GM12801 (cell line): Measurements from ENCODE around the gene TACC3.

Experiments used
- CTCF ChIP-seq: IDR thresholded peaks from one replicate; pipeline ENCODE4 v1.5.1; 2011; ENCODE audit warnings: control low read depth; ENCODE audit not compliant: insufficient read length; ENCODE audit errors: extremely low read depth

TACC3 gene

GRCh38 chr4:1682860-1683259 lies 38.5 kb upstream of the TACC3 start:
- TF ChIP-seq CTCF = no peak

GRCh38 chr4:1683261-1683735 lies 38.0 kb upstream of the TACC3 start:
- TF ChIP-seq CTCF = no peak

GRCh38 chr4:1683736-1684505 lies 37.4 kb upstream of the TACC3 start, which contains the start of gene FAM53A:
FAM53A (minus strand) TSS chr4:1684313; CDS start chr4:1668741, 15,572 bp downstream.
- no peak for TF ChIP-seq CTCF

GRCh38 chr4:1684506-1685234 lies 36.7 kb upstream of the TACC3 start:
- no peak for TF ChIP-seq CTCF

GRCh38 chr4:1685235-1686150 lies 35.8 kb upstream of the TACC3 start:
- TF ChIP-seq CTCF = no peak

- no peak for TF ChIP-seq CTCF
These were observed 34.8 kb upstream of the TACC3 start for GRCh38 chr4:1686440-1687036.
